K562 (cell line): Measurements from ENCODE around the gene CELA3A. TPM values are rescaled to one million over a fixed set of nuclear protein-coding genes. Genes with fewer than 3 reads are reported as not detected.

ENCODE experiments used
- AFF4 ChIP-seq: sonication (generic); formaldehyde crosslinking; IDR thresholded peaks from 2 replicates; pipeline ENCODE4 v1.8.0; 2023; ENCODE audit warnings: mild to moderate bottlenecking, missing genetic modification reagents
- CC2D1A ChIP-seq: fragments of 450-650 bp; IDR thresholded peaks from 2 replicates; pipeline ENCODE4 v1.6.1; 2017; ENCODE audit warnings: mild to moderate bottlenecking
- CSDE1 ChIP-seq, 2 experiments: fragments of 450-650 bp; IDR thresholded peaks; 2 replicates each; pipeline ENCODE4 v1.6.1; 2016; ENCODE audit warnings: mild to moderate bottlenecking in 1 of 2
- EZH2 ChIP-seq: IDR thresholded peaks from 2 replicates; pipeline ENCODE4 v1.6.1; 2012; ENCODE audit warnings: low read depth, mild to moderate bottlenecking, inconsistent platforms, low read length, borderline replicate concordance
- FOXA1 ChIP-seq: fragments of 450-650 bp; IDR thresholded peaks from 2 replicates; pipeline ENCODE4 v1.6.1; 2016; ENCODE audit warnings: mild to moderate bottlenecking, borderline replicate concordance
- GATAD2B ChIP-seq: fragments of 450-650 bp; IDR thresholded peaks from 2 replicates; pipeline ENCODE4 v1.6.1; 2017; ENCODE audit warnings: mild to moderate bottlenecking, borderline replicate concordance
- KLF6 ChIP-seq: fragments of 250-450 bp; sonication (Bioruptor Pico); IDR thresholded peaks from 2 replicates; pipeline ENCODE4 v1.4.0; 2020; ENCODE audit warnings: mild to moderate bottlenecking, moderate library complexity, borderline replicate concordance
- MED1 ChIP-seq: sonication (generic); formaldehyde crosslinking; IDR thresholded peaks from 2 replicates; pipeline ENCODE4 v1.8.1; 2023; ENCODE audit warnings: missing genetic modification reagents, borderline replicate concordance
- MITF ChIP-seq: IDR thresholded peaks from 2 replicates; pipeline ENCODE4 v1.6.1; 2014; ENCODE audit warnings: antibody characterized with exemption
- NBN ChIP-seq: fragments of 450-650 bp; IDR thresholded peaks from 2 replicates; pipeline ENCODE4 v1.6.1; 2016; ENCODE audit warnings: low read depth, mild to moderate bottlenecking
- NFIX ChIP-seq: fragments of 250-450 bp; sonication (Bioruptor Pico); IDR thresholded peaks from 2 replicates; pipeline ENCODE4 v1.4.0; 2020; ENCODE audit warnings: low read depth, mild to moderate bottlenecking, moderate library complexity
- PML ChIP-seq: IDR thresholded peaks from 2 replicates; pipeline ENCODE4 v1.6.1; 2012; ENCODE audit warnings: low read length, inconsistent platforms
- POLR2G ChIP-seq: fragments of 200-400 bp; formaldehyde crosslinking; IDR thresholded peaks from 2 replicates; pipeline ENCODE4 v1.6.1; 2017; ENCODE audit warnings: low read depth, mild to moderate bottlenecking, antibody characterized with exemption, low read length, moderate library complexity
- SMARCA5 ChIP-seq: fragments of 450-650 bp; IDR thresholded peaks from 2 replicates; pipeline ENCODE4 v1.6.1; 2016
- U2AF2 ChIP-seq: fragments of 200-400 bp; formaldehyde crosslinking; optimal IDR thresholded peaks from 2 replicates; pipeline ENCODE3; 2017; ENCODE audit warnings: low read depth, mild to moderate bottlenecking, low read length
- ZNF695 ChIP-seq: fragments of 450-650 bp; formaldehyde crosslinking; IDR thresholded peaks from 2 replicates; pipeline ENCODE4 v1.4.0; 2020; ENCODE audit warnings: mild to moderate bottlenecking, moderate library complexity
- ZNF740 ChIP-seq, 3 experiments: fragments of 200-800 bp in 1 of 3; sonication (Bioruptor generic) in 1 of 3; sonication (generic) in 1 of 3; formaldehyde crosslinking in 1 of 3; IDR thresholded peaks; 2 replicates each; pipeline versions ENCODE4 v1.6.1 to v1.8.0; 2016 to 2022; ENCODE audit warnings: mild to moderate bottlenecking in 2 of 3, missing compliant biosample characterization in 2 of 3, missing genetic modification characterization in 2 of 3, missing genetic modification reagents in 1 of 3
- ZNF780A ChIP-seq: fragments of 250-450 bp; sonication (Bioruptor Pico); IDR thresholded peaks from 2 replicates; pipeline ENCODE4 v1.5.0; 2021; ENCODE audit warnings: mild to moderate bottlenecking
- polyA plus RNA-seq, 8 experiments: library from polyadenylated mRNA; depleted of rRNA in 4 of 8; stranded (reverse) in 5 of 8; unstranded in 3 of 8; fragments of >200 nt; fragmentation: Nextera tagmentation in 2 of 8; fragmentation: Illumina TruSeq in 1 of 8; extraction: Ambion mirVana in 2 of 8; extraction: Trizol in 1 of 8; gene quantifications; 2 replicates each; pipeline versions ENCODE4 v1.2.1 to v1.2.3, GENCODE V29; 2011 to 2014; ENCODE audit warnings: inconsistent platforms in 1 of 8, missing spikeins in 1 of 8
- total RNA-seq, 7 experiments: library from RNA; depleted of rRNA in 6 of 7; stranded (reverse); fragments of >200 nt in 6 of 7; fragmentation: Illumina TruSeq in 2 of 7; extraction: Trizol in 2 of 7; gene quantifications; 2 replicates each; pipeline versions ENCODE4 v1.2.1 to v1.2.3, GENCODE V29; 2011 to 2021; ENCODE audit warnings: low replicate concordance in 1 of 7
- TF ChIP-seq, protein P1 (sequence below), 2 experiments: fragments of 250-450 bp in 1 of 2; fragments of 450-650 bp in 1 of 2; sonication (Bioruptor Pico) in 1 of 2; IDR thresholded peaks; 2 replicates each; pipeline versions ENCODE4 v1.6.1 to v1.8.0; 2016 to 2021; ENCODE audit warnings: mild to moderate bottlenecking in 2 of 2, moderate library complexity in 2 of 2, missing compliant biosample characterization in 1 of 2, missing genetic modification characterization in 1 of 2

Gene CELA3A
- total and polyA plus RNA-seq, 9 of the 15 experiments (the other 6 are each of a cell fraction or from before 2014, with no cell fraction given): 5.4 TPM; not detected in 8

GRCh38 chr1:22052115-22053016 is 50.9 kb downstream of the CELA3A start, which contains the start of gene CDC42 (continued):
- TF ChIP-seq CC2D1A: no peak
- TF ChIP-seq ZNF780A: no peak
- TF ChIP-seq, protein P1, sequence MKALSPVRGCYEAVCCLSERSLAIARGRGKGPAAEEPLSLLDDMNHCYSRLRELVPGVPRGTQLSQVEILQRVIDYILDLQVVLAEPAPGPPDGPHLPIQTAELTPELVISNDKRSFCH (CRISPR knock-in tag; IDR thresholded peaks at IDR 0.05): no peak
- TF ChIP-seq, protein P1 (tag; IDR thresholded peaks at IDR 0.05): no peak
- peak; percentile 93 for TF ChIP-seq ZNF740 (CRISPR knock-in tag; IDR thresholded peaks at IDR 0.05)
- no peak for TF ChIP-seq ZNF740 (tag; IDR thresholded peaks at IDR 0.05)
- peak; percentile 97 for TF ChIP-seq KLF6 (CRISPR knock-in tag)
- no peak for TF ChIP-seq ZNF695 (CRISPR knock-in tag)
- TF ChIP-seq U2AF2: no peak
- peak; percentile 43; the same call in 1 of the 2 replicates for TF ChIP-seq MITF
- TF ChIP-seq FOXA1: no peak
- no peak for TF ChIP-seq MED1 (CRISPR knock-in tag)
- peak; percentile 77; the same call in 1 of the 2 replicates for TF ChIP-seq PML
- TF ChIP-seq NFIX (CRISPR knock-in tag): no peak
- no peak for TF ChIP-seq GATAD2B
- TF ChIP-seq NBN: no peak
- no peak for TF ChIP-seq EZH2
- peak; percentile 26; the same call in 1 of the 2 replicates for TF ChIP-seq SMARCA5
- no peak for TF ChIP-seq CSDE1 (IDR thresholded peaks at IDR 0.05)
- no peak; the same call in 1 of the 2 replicates for TF ChIP-seq AFF4 (CRISPR knock-in tag)
- peak; percentile 93 for TF ChIP-seq POLR2G
